Measurements from ENCODE around the gene CHCHD1.

The CHCHD1 gene

GRCh38 chr10:73768881-73769280, 13.0 kb upstream of the CHCHD1 start:
- H3K27me3 ChIP-seq (ENCODE audit: control insufficient read depth in 3 of 3, insufficient read depth in 3 of 3, low read depth in 1 of 3, low read length in 3 of 3): no peaks in the 10 kb centered on the region
- no peak overlapping the region for H3K14ac ChIP-seq (ENCODE audit: low read length)
- no peak overlapping the region for H3K18ac ChIP-seq (ENCODE audit: low read length)
- H2BK12ac ChIP-seq (ENCODE audit: low read length): no peak overlapping the region
- H4K91ac ChIP-seq (ENCODE audit: low read depth, low read length, poor library complexity): no peak overlapping the region
- H3K4ac ChIP-seq (ENCODE audit: low read length): no peak overlapping the region
- H2BK15ac ChIP-seq (ENCODE audit: low read length): no peak overlapping the region
- no peak overlapping the region for H4K8ac ChIP-seq (ENCODE audit: low read depth, low read length)
- H3K9me3 ChIP-seq (replicated peaks in 1 of 2; ENCODE audit: control insufficient read depth in 2 of 2, insufficient read depth in 1 of 2, low read depth in 1 of 2, low read length in 2 of 2): no peaks in the 10 kb centered on the region
- H3K23ac ChIP-seq (ENCODE audit: low read depth, low read length, poor library complexity): no peak overlapping the region
- H3K4me2 ChIP-seq (ENCODE audit: insufficient read depth, low read length, poor library complexity, severe bottlenecking): no peak overlapping the region
- no peak overlapping the region for H2AK5ac ChIP-seq (ENCODE audit: low read depth, low read length)
- no peak overlapping the region for H2BK120ac ChIP-seq (ENCODE audit: low read depth, low read length)
- peaks cover 53 to 85% of the 10 kb centered on the region in 2 donors for H3K36me3 ChIP-seq (replicated peaks in 1 of 2; ENCODE audit: control insufficient read depth in 2 of 2, insufficient read depth in 2 of 2, low read length in 2 of 2)
- no CpG with 5 or more reads among the region's 11 CpGs for WGBS, 2 donors (ENCODE audit: extremely low coverage in 2 of 2, insufficient read length in 2 of 2, insufficient replicate concordance in 1 of 2)
- H3K27ac ChIP-seq (replicated peaks; ENCODE audit: low read length): no peak overlapping the region
- no peak overlapping the region for H2AFZ ChIP-seq (ENCODE audit: low read length)
- H2BK5ac ChIP-seq (ENCODE audit: low read length): no peak overlapping the region
- no peak overlapping the region for H3K9ac ChIP-seq (ENCODE audit: low read depth, low read length, poor library complexity)
- H3K4me1 ChIP-seq (ENCODE audit: control insufficient read depth in 2 of 2, insufficient read depth in 1 of 2, low read depth in 1 of 2, low read length in 2 of 2): peaks cover 5 to 10% of the 10 kb centered on the region in 2 donors
- DNase-seq (ENCODE audit: low spot score): no peak
- peaks cover 3% of the 10 kb centered on the region for H3K79me1 ChIP-seq (ENCODE audit: low read depth, low read length)
- H3K4me3 ChIP-seq (ENCODE audit: low read length in 2 of 2): no peak overlapping the region

GRCh38 chr10:73769396-73769795, 12.5 kb upstream of the CHCHD1 start:
- Histone ChIP-seq H2AFZ (ENCODE audit: low read length) (no peak overlapping the region), H3K27me3 (ENCODE audit: control insufficient read depth in 3 of 3, insufficient read depth in 3 of 3, low read depth in 1 of 3, low read length in 3 of 3) (no peaks in the 10 kb centered on the region), H4K8ac (ENCODE audit: low read depth, low read length) (no peak overlapping the region), H3K18ac (ENCODE audit: low read length) (no peak overlapping the region), H3K4me3 (ENCODE audit: low read length in 2 of 2) (no peak overlapping the region), H4K91ac (ENCODE audit: low read depth, low read length, poor library complexity) (no peak overlapping the region), H2BK120ac (ENCODE audit: low read depth, low read length) (no peak overlapping the region), H3K9ac (ENCODE audit: low read depth, low read length, poor library complexity) (peak overlapping the region; percentile 44), H3K4me1 (ENCODE audit: control insufficient read depth in 2 of 2, insufficient read depth in 1 of 2, low read depth in 1 of 2, low read length in 2 of 2) (peaks cover 5 to 13% of the 10 kb centered on the region in 2 donors), H3K36me3 (replicated peaks in 1 of 2; ENCODE audit: control insufficient read depth in 2 of 2, insufficient read depth in 2 of 2, low read length in 2 of 2) (peaks cover 51 to 87% of the 10 kb centered on the region in 2 donors), H3K9me3 (replicated peaks in 1 of 2; ENCODE audit: control insufficient read depth in 2 of 2, insufficient read depth in 1 of 2, low read depth in 1 of 2, low read length in 2 of 2) (no peaks in the 10 kb centered on the region), H3K4me2 (ENCODE audit: insufficient read depth, low read length, poor library complexity, severe bottlenecking) (no peak overlapping the region), H3K14ac (ENCODE audit: low read length) (no peak overlapping the region), H2BK5ac (ENCODE audit: low read length) (no peak overlapping the region), H3K27ac (replicated peaks; ENCODE audit: low read length) (no peak overlapping the region), H2AK5ac (ENCODE audit: low read depth, low read length) (no peak overlapping the region), H2BK15ac (ENCODE audit: low read length) (no peak overlapping the region), H3K23ac (ENCODE audit: low read depth, low read length, poor library complexity) (no peak overlapping the region), H3K79me1 (ENCODE audit: low read depth, low read length) (peaks cover 3% of the 10 kb centered on the region), H3K4ac (ENCODE audit: low read length) (no peak overlapping the region), H2BK12ac (ENCODE audit: low read length) (no peak overlapping the region)
- no CpG with 5 or more reads among the region's 5 CpGs for WGBS, 2 donors (ENCODE audit: extremely low coverage in 2 of 2, insufficient read length in 2 of 2, insufficient replicate concordance in 1 of 2)
- DNase-seq (ENCODE audit: low spot score): no peak

GRCh38 chr10:73771722-73772280, 10.0 kb upstream of the CHCHD1 start:
- H4K8ac ChIP-seq (ENCODE audit: low read depth, low read length): no peak overlapping the region
- WGBS, 2 donors (ENCODE audit: extremely low coverage in 2 of 2, insufficient read length in 2 of 2, insufficient replicate concordance in 1 of 2): no CpG with 5 or more reads among the region's 17 CpGs
- H3K9me3 ChIP-seq (replicated peaks in 1 of 2; ENCODE audit: control insufficient read depth in 2 of 2, insufficient read depth in 1 of 2, low read depth in 1 of 2, low read length in 2 of 2): no peaks in the 10 kb centered on the region
- H3K79me1 ChIP-seq (ENCODE audit: low read depth, low read length): peaks cover 5% of the 10 kb centered on the region
- peak overlapping the region; percentile 96 for H3K9ac ChIP-seq (ENCODE audit: low read depth, low read length, poor library complexity)
- peak overlapping the region; percentile 95 for H3K4me2 ChIP-seq (ENCODE audit: insufficient read depth, low read length, poor library complexity, severe bottlenecking)
- H3K27me3 ChIP-seq (ENCODE audit: control insufficient read depth in 3 of 3, insufficient read depth in 3 of 3, low read depth in 1 of 3, low read length in 3 of 3): no peaks in the 10 kb centered on the region
- no peak overlapping the region for H2BK12ac ChIP-seq (ENCODE audit: low read length)
- no peak overlapping the region for H2BK15ac ChIP-seq (ENCODE audit: low read length)
- H3K4me3 ChIP-seq (ENCODE audit: low read length in 2 of 2): peak overlapping the region; percentile 79 to 98
- peak overlapping the region; percentile 99 for H3K23ac ChIP-seq (ENCODE audit: low read depth, low read length, poor library complexity)
- no peak overlapping the region for H2BK120ac ChIP-seq (ENCODE audit: low read depth, low read length)
- peak overlapping the region; percentile 96 for H2AFZ ChIP-seq (ENCODE audit: low read length)
- peaks cover 10 to 19% of the 10 kb centered on the region in 2 donors for H3K4me1 ChIP-seq (ENCODE audit: control insufficient read depth in 2 of 2, insufficient read depth in 1 of 2, low read depth in 1 of 2, low read length in 2 of 2)
- DNase-seq (ENCODE audit: low spot score): no peak
- peak overlapping the region; percentile 82 for H3K14ac ChIP-seq (ENCODE audit: low read length)
- H2AK5ac ChIP-seq (ENCODE audit: low read depth, low read length): no peak overlapping the region
- H3K18ac ChIP-seq (ENCODE audit: low read length): peak overlapping the region; percentile 99
- H4K91ac ChIP-seq (ENCODE audit: low read depth, low read length, poor library complexity): no peak overlapping the region
- peak overlapping the region; percentile 85 for H2BK5ac ChIP-seq (ENCODE audit: low read length)
- peaks cover 33 to 85% of the 10 kb centered on the region in 2 donors for H3K36me3 ChIP-seq (replicated peaks in 1 of 2; ENCODE audit: control insufficient read depth in 2 of 2, insufficient read depth in 2 of 2, low read length in 2 of 2)
- no peak overlapping the region for H3K4ac ChIP-seq (ENCODE audit: low read length)
- peak overlapping the region; percentile 89 for H3K27ac ChIP-seq (replicated peaks; ENCODE audit: low read length)

- peak overlapping the region; percentile 89 for H3K27ac ChIP-seq (replicated peaks; ENCODE audit: low read length)
- peak overlapping the region; percentile 96 for H3K9ac ChIP-seq (ENCODE audit: low read depth, low read length, poor library complexity)
- H3K36me3 ChIP-seq (replicated peaks in 1 of 2; ENCODE audit: control insufficient read depth in 2 of 2, insufficient read depth in 2 of 2, low read length in 2 of 2): peaks cover 30 to 85% of the 10 kb centered on the region in 2 donors
- peak overlapping the region; percentile 49 for H2BK15ac ChIP-seq (ENCODE audit: low read length)
- H2BK12ac ChIP-seq (ENCODE audit: low read length): peak overlapping the region; percentile 76
- peak overlapping the region; percentile 82 for H3K14ac ChIP-seq (ENCODE audit: low read length)
- WGBS, 2 donors (ENCODE audit: extremely low coverage in 2 of 2, insufficient read length in 2 of 2, insufficient replicate concordance in 1 of 2): no CpG with 5 or more reads among the region's 101 CpGs
- DNase-seq (ENCODE audit: low spot score): peak; percentile 72
- H3K4me2 ChIP-seq (ENCODE audit: insufficient read depth, low read length, poor library complexity, severe bottlenecking): peak overlapping the region; percentile 95
- H2AFZ ChIP-seq (ENCODE audit: low read length): peak overlapping the region; percentile 96
- peak overlapping the region; percentile 99 for H3K18ac ChIP-seq (ENCODE audit: low read length)
- peak overlapping the region; percentile 99 for H3K23ac ChIP-seq (ENCODE audit: low read depth, low read length, poor library complexity)
- H2BK5ac ChIP-seq (ENCODE audit: low read length): peak overlapping the region; percentile 85
- no peaks in the 10 kb centered on the region for H3K9me3 ChIP-seq (replicated peaks in 1 of 2; ENCODE audit: control insufficient read depth in 2 of 2, insufficient read depth in 1 of 2, low read depth in 1 of 2, low read length in 2 of 2)
- no peaks in the 10 kb centered on the region for H3K27me3 ChIP-seq (ENCODE audit: control insufficient read depth in 3 of 3, insufficient read depth in 3 of 3, low read depth in 1 of 3, low read length in 3 of 3)
- peak overlapping the region; percentile 23 for H2BK120ac ChIP-seq (ENCODE audit: low read depth, low read length)
- H4K8ac ChIP-seq (ENCODE audit: low read depth, low read length): no peak overlapping the region
- H3K4ac ChIP-seq (ENCODE audit: low read length): no peak overlapping the region
- H3K4me3 ChIP-seq (ENCODE audit: low read length in 2 of 2): peak overlapping the region; percentile 79 to 98
- H3K79me1 ChIP-seq (ENCODE audit: low read depth, low read length): peaks cover 5% of the 10 kb centered on the region
- no peak overlapping the region for H4K91ac ChIP-seq (ENCODE audit: low read depth, low read length, poor library complexity)
- H3K4me1 ChIP-seq (ENCODE audit: control insufficient read depth in 2 of 2, insufficient read depth in 1 of 2, low read depth in 1 of 2, low read length in 2 of 2): peaks cover 10 to 19% of the 10 kb centered on the region in 2 donors
- H2AK5ac ChIP-seq (ENCODE audit: low read depth, low read length): peak overlapping the region; percentile 62
Measured at GRCh38 chr10:73772281-73773151, 9.3 kb upstream of the CHCHD1 start.

Measured in neuronal stem cell (in vitro differentiated cells).